Mucosa of descending colon (tissue), 3 donors: ENCODE data around the gene OAS2. TPM values are rescaled to one million over a fixed set of nuclear protein-coding genes. Genes with fewer than 3 reads are reported as not detected.

Experiments
- ATAC-seq: fragments of 200-7000 bp; cut with Tn5 transposase; one replicate; pipeline ENCODE4 v1.9.1; 2020; ENCODE audit warnings: mild to moderate bottlenecking, moderate library complexity
- DNase-seq, 3 donors: peaks; one replicate each; pipeline ENCODE4 v3.0.0-alpha.2; 2020
- H3K36me3 ChIP-seq: fragments of 200-600 bp; one replicate; pipeline ENCODE4 v1.8.0; 2021; ENCODE audit warnings: low read depth, mild to moderate bottlenecking
- H3K4me1 ChIP-seq: fragments of 200-600 bp; one replicate; pipeline ENCODE4 v1.8.0; 2021; ENCODE audit warnings: low read depth, mild to moderate bottlenecking
- H3K4me3 ChIP-seq: fragments of 200-600 bp; one replicate; pipeline ENCODE4 v1.8.0; 2021; ENCODE audit warnings: mild to moderate bottlenecking
- H3K9me3 ChIP-seq: fragments of 200-600 bp; one replicate; pipeline ENCODE4 v1.8.0; 2021; ENCODE audit warnings: mild to moderate bottlenecking
- CTCF ChIP-seq: fragments of 200-600 bp; IDR thresholded peaks from one replicate; pipeline ENCODE4 v1.8.0; 2022; ENCODE audit warnings: antibody characterized with exemption, mild to moderate bottlenecking
- intact Hi-C, 2 donors: fragments of 100-400 bp; cut with DNase I in 1 of 2; cut with micrococcal nuclease in 1 of 2; formaldehyde crosslinking; loops; one replicate each; pipeline versions ENCODE4 v1.11.0 to v1.11.1; 2022; cut with DNase I, micrococcal nuclease
- total RNA-seq, 3 donors: library from RNA; stranded (reverse); fragmentation: NEBNext Ultra II Directional in 2 of 3; extraction: Animal tissue kit (Norgen Biotek cat#: 25700) in 2 of 3; gene quantifications; one replicate each; pipeline versions ENCODE4 v1.2.1 to v1.2.4, GENCODE V29; 2021 to 2023
- donor health status: DM: no; HTN: no; CAD: no; lungs with moderate emphysema.
- donor health status: DM: no; HTN: no; CAD: no.
- donor health status: DM: no; HTN: yes; CAD: no.

Gene OAS2
- total RNA-seq, 3 donors from 2014 or later, result 4.6 to 7.0 (median 5.5) TPM

GRCh38 chr12:113050795-113051194, 72.5 kb downstream of the OAS2 start:
- no peak overlapping the region for H3K4me3 ChIP-seq
- TF ChIP-seq CTCF, result no peak
- intact Hi-C loops, result loop anchor here in 1 of 2 donors (10.0 kb wide), 1 partner anchor 104 kb away; no protein-coding TSS in a partner anchor

GRCh38 chr12:113051759-113052158, 73.4 kb downstream of the OAS2 start:
- Histone ChIP-seq H3K4me3 (no peak overlapping the region), H3K9me3 (no peaks in the 10 kb centered on the region), H3K36me3 (no peaks in the 10 kb centered on the region), H3K4me1 (no peaks in the 10 kb centered on the region)
- no peak for TF ChIP-seq CTCF
- DNase-seq (no peak), ATAC-seq (no peak)
- intact Hi-C loops, result loop anchor here in 1 of 2 donors (10.0 kb wide), 1 partner anchor 103 kb away; no protein-coding TSS in a partner anchor

More at GRCh38 chr12:113050795-113051194, 72.5 kb downstream of the OAS2 start:
- H3K4me1 ChIP-seq, result no peaks in the 10 kb centered on the region
- DNase-seq (no peak), ATAC-seq (peak; percentile 24)
- H3K9me3 ChIP-seq, result no peaks in the 10 kb centered on the region
- no peaks in the 10 kb centered on the region for H3K36me3 ChIP-seq

- Histone ChIP-seq H3K4me3 (no peak overlapping the region), H3K36me3 (no peaks in the 10 kb centered on the region), H3K4me1 (peaks cover 4% of the 10 kb centered on the region), H3K9me3 (no peaks in the 10 kb centered on the region)
- TF ChIP-seq CTCF, result no peak
- ATAC-seq, result no peak
- DNase-seq, result no peak
- intact Hi-C loops, result loop anchor here in 1 of 2 donors (10.0 kb wide), 1 partner anchor 102 kb away; no protein-coding TSS in a partner anchor
Measured at GRCh38 chr12:113052326-113052725, 74.0 kb downstream of the OAS2 start.

- no peak overlapping the region for H3K4me3 ChIP-seq
- DNase-seq (no peak), ATAC-seq (no peak)
- peaks cover 4% of the 10 kb centered on the region for H3K4me1 ChIP-seq
- TF ChIP-seq CTCF, result no peak
- H3K9me3 ChIP-seq, result no peaks in the 10 kb centered on the region
- H3K36me3 ChIP-seq, result no peaks in the 10 kb centered on the region
- intact Hi-C loops, result loop anchor here in 1 of 2 donors (10.0 kb wide), 1 partner anchor 100 kb away; no protein-coding TSS in a partner anchor
Measured at GRCh38 chr12:113054948-113055486, 76.7 kb downstream of the OAS2 start.

- intact Hi-C loops, result loop anchor here in 1 of 2 donors (10.0 kb wide), 1 partner anchor 99 kb away; no protein-coding TSS in a partner anchor
- Histone ChIP-seq H3K9me3 (no peaks in the 10 kb centered on the region), H3K4me3 (no peak overlapping the region), H3K36me3 (no peaks in the 10 kb centered on the region), H3K4me1 (peaks cover 4% of the 10 kb centered on the region)
- no peak for TF ChIP-seq CTCF
- no peak for ATAC-seq
- no peak for DNase-seq
Measured at GRCh38 chr12:113055594-113056380, 77.5 kb downstream of the OAS2 start.
